HL-60/S4 (cell line): ENCODE results near the gene TSHZ1.
"Not testable (repeated sequence)": the region's sequence is repeated elsewhere in the genome, so short reads cannot be mapped to it uniquely, and the experiment has no call there.

Experiments used
- in situ Hi-C: fragments of 300-500 bp; cut with MboI; formaldehyde crosslinking; loops from 2 replicates; pipeline ENCODE4 v1.14.3; 2022; ENCODE audit warnings: low sequenced_read_pairs

Gene TSHZ1

DNA sequence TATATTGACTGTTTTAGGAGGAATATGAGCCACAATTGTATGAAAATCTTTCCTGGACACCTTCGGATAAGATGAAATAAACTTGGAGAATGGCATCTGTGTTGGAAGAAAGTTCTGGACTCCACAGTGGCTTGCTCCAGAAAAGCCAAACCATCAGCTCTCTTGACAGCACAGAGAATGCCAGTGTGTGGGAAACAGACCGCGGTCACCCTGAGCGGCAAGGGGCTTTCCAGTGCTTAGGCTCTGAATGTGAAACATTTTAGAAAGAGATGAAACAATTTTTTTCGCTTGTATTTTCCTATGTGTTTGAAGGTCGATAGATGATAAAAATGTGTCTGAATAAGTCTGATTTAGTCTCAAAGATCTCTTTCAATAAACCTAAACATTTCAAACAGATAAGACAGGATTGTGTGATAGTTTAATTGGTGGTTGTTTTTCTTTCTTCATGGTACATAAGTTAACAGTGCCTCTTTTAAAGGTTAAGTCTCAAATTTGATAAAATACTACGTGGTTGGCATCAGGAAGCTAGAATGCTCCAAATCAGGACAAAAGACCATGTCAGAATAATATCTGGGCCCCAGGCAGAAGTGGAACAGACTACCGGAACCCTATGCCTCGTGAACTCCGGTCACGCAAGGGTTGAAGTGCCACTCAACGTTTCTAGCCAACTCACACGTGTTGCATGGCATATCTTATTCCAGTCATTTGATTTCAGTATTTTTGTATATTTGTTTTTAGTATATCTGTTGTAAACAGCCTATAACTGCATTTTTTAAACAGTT, 30.6 kb upstream of the TSHZ1 start:
- in situ Hi-C loops = no loop called here

DNA sequence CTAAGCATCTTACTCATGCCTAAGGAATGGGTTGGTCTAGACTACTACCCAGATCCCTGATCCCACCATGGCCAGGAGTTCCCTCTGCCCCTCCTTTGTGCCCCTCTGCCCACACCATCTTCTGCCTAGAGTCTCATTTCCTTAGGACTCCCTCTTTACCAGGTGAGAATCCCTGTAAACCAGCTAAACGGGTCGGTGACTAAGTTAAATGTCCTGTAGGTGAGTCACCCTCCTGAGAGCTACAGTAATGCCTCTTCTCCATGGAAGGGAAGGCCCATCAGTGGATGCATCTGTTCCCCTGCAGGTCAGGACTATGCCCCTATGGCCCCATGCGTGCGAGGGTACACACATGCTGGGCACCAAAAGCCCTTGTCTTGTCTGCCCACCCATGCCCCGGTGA, 27.1 kb upstream of the TSHZ1 start:
- in situ Hi-C loops = no loop called here

DNA sequence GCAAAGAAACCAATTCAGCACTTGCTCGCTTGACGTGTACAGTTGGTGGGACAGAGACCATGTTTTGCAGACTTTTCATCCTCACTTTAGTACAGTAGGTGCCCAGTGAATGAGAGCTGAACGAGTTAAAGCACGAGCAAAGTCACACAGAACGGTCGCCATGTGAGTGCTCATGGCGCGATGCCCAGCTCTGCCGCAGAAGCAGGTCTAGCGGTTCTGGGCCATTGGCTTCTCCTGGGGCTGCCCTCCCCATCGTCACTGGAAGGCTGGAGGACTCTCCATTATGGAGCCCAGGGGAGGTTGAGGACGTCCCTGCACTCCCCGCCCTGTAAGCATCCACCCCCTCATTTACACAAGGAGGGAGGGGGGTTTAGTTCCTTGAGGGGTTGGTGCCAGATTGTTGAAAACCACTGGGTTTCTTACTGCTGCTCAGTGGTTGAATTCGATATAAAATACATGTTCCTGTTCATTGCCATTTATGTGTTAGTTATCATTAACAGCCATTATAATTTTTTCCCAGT, 26.6 kb upstream of the TSHZ1 start:
- in situ Hi-C loops = no loop called here

DNA sequence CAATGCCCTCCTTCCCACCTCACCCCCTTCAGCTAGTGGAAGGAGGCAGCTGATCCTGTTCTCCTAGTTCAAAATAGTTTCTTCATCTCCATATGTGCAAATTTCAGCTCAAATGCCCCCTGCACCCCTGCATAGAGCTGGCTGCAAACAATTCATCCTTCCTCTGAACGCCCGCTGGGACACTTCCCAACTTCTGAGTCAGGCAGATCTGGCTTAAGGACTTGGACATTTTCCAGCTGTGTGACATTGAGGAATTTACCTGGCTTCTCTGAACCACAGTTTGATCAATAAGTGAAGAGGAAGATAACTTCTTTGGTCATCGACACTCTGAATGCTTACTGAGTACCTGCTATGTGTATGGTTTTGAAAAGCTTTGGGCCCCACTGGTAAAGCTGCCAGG, 25.1 kb upstream of the TSHZ1 start:
- in situ Hi-C loops = no loop called here

DNA sequence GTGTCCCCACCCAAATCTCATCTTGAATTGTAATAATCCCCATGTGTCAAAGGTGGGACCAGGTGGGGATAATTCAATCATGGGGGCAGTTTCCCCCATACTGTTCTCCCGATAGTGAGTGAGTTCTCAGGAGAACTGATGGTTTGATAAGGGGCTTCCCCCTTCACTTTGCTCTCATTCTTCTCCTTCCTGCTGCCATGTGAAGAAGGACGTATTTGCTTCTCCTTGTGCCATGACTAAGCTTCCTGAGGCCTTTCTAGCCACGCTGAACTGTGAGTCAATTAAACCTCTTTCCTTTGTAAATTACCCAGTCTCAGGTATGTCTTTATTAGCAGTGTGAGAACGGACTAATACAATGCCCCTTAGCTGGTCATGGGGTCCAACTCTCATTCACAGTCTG, 22.9 kb upstream of the TSHZ1 start:
- in situ Hi-C loops = not testable (repeated sequence)

DNA sequence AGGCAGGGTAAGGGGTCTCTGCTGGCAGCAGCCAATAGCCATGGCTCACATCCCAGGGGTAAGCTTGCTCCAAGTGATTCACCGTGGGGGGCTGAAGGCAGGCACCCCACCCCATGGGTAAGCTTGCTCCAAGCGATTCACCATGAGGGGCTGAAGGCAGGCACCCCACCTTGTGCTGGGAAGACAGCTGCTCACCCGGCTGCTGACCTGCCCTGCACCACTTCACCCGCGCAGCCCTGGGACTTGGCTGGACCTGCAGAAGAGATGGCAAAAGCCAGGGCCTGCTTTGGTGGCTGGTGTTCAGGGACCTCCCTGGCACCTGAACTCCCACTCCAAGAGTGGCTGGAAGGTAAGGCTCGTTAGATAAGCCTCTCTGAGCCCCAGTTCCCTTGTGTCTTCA, 20.9 kb upstream of the TSHZ1 start:
- in situ Hi-C loops = no loop called here

DNA sequence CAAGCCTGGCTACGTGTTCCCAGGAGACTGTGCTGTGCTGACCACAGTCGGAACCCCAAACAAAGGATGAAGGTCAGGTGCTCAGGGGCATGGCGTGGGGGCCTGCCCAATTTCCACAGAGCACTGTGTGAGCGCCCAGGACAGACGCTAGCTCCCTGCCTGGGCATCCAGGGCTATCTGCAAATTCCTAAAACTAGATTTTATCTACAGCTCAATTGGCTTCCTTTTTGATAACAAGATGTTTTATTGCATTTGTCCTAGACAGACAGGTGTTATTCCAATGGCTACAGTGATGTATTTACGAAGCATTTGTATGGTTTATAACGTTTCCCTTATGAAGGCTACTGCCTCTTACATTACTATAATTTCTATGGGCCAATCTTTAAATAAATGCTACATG, 17.7 kb upstream of the TSHZ1 start:
- in situ Hi-C loops = no loop called here

DNA sequence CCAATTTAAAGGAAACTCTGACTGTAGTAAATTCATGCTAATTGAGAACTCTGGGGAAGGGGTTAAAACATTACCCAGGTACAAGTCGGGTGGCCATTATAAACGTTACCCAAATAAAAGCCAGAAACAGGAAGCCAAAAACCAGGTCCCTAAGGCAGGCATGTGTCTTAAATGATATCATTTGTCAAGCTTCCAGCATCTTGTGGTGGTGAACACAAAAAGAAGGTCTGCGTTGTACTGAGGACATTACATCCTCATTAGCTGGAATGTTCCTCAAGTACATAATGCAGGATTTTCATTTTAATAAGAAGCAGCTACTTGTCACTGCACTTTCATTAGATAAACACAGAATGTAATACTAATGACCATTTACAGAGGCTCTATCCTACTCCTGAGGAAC, 12.6 kb upstream of the TSHZ1 start:
- in situ Hi-C loops = no loop called here

DNA sequence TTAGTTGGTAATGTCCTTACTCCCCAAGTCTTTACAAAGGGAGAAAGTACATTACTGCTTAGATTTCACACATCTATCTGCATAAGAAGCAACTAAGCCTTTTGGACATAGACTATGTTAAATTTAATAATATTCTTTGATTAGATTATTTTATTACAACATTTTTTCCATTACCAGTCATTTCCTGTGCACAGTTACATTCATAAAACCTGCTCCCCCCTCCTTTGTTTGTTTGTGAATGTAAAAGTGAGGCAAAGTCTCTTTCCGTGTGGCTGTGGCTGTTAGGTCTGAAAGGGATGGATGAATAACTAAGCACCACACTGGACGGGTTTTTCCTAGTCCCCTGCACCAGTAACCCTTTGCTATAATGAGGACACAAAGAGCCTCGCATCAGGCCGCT, 11.3 kb upstream of the TSHZ1 start:
- in situ Hi-C loops = no loop called here

DNA sequence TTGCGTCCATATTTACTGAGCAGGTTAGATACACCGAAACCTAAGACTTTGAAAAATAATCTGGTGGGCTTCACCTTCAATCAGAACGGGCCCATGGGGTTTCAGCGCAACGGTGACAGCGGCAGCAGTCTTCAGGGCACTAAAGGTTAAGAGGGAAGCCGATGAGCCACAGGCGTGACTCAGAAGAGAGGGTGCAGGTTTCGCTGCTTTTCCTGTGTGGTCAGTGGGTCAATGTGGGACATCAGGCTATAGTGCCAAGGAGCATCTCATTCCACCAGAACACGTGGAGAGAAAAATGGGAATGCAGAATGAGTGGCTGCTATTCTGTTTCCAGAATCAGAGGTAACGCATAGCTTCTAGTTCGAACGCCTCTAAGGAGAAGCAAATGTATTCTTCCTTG, 10.5 kb upstream of the TSHZ1 start:
- in situ Hi-C loops = no loop called here

DNA sequence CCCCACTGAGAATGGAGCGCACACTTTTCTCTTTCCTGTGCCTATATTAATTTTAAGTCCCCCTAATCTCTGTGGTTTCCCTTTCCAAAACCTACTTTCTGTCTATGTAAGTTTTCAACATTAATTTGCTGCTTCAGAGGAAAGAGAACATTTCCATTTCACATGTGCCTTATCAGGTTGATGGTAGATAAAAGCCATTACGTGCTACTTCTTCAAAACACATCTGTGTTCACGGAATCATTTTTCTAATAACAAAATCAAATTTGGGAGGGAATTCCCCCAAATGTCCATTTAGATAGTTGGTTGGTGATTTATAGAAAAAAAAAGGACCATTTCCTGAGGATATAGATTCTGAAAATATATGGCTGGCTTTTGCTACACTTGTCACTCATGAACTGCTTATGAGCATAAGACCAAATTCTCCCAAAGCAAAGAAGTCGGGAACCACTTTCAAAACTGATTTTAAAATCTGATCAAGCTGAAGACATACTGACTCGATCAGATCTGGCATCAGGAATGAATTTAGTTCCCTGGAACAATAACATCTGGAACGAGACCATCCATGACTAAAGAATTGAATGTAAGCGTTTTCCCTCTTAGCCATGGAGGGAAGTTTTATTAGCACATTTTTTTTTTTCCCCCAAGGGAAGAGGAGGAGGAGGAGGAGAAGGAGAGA, 9.9 kb upstream of the TSHZ1 start:
- in situ Hi-C loops = no loop called here

DNA sequence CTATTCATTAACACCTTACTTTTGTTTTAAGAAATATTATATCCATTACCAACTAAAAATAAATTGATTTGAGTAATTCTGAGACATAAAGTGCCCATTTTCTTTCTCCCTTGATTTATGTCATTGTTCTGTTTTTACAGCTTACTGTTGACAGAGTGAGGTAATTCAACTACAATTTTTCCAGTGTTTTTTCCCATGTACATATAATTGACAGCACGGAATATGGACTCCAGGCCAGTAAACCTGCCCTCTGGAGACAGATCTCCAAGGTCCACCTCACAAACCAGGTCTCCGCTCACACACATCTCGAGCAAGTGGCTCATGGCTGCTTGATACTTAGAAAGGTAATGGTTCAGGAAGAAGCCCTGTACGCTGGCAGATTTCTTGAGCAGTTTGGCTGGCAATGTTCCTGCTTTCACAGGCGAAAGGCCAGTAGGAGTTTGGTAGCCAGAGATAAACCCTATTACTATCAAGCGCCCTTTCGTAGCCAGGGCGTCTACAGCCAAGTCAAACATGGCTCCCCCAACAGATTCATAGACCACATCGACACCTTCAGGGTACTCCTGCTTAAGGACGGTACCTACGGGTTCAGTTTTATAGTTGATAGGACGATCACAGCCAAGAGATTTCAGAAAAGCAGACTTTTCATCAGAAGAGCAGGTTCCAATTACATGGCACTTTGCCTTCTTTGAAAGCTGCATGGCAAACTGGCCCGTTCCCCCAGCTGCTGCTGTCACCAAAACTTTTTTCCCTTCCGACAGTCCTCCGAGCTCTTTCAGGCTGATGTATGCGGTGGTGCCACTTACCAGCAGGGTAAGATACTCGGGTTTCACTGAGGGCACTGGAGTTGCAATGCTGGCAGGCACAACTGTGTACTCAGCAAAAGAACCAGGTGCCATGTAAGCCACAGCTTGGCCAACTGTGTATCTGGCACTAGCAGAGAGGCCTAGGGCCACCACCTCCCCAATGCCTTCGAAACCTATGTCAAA, 9.0 kb upstream of the TSHZ1 start:
- in situ Hi-C loops = no loop called here

DNA sequence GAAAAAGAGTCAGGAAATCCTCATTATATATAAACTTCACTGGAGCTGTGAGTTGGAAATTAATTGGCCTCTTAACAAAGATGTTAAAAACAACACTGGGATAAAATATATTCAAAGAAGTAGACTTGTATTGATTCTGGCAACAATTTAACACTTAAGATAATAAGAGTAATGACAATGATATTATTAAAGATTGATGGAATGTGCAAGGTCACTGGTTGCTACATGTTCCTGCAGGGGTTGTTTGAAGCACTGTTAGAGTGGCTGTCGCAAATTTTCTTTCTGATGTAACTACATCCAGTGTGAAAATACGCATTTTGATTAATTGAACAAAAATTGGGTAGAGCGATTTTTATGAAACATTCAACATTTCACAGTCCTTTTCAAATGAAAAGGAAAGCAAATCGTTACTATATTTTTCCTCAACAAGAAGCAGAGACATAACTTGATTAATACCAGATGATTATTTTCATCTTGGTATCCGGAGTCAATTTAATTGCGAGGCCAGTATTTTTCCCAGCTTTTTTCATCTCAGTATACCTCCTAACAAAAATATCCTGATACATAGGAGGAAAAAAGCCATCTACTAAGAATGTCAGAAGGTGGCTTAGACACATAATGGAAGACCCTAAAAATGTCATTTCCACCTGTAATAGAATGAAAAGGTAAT, 7.8 kb upstream of the TSHZ1 start:
- in situ Hi-C loops = no loop called here

DNA sequence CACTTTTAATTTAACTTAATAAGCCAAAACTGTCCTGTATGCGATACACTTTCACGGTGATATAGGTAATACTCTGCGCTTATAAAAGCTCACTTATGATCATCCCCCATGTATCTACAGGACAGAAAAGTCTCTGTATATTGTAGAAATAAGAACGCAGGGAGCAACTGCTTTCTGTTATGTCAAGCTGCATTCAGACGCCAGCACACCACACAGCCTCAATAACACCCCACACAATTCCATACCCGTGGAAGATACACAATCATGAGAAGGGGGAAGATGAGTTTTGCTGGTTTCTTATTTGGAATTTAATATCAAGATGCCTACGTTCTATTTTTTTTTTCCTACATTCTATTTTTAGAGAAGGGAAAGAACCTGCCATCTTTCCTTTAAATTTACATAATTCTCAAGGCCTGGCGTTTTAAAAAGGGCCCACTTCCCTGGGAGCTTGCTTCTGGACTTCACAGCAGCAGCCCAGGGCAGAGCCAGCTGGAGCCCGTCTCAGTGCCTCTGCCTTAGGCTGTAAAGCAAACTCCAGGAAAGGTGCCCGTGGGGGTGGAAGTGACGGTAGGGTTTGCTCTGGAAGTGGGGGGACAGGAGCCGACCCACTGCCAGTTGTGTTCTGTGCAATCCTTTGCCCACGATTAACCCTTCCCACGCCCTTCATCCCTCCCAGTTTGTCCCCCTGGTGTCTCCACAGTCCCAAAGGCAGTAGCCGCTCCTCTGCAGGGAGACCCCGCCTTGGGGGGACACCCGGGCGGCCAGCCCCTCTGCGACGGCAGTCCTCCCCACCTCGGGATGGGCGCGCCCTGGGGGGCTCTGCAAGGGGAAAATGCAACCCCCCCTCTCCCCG, 7.0 kb upstream of the TSHZ1 start:
- in situ Hi-C loops = no loop called here

DNA sequence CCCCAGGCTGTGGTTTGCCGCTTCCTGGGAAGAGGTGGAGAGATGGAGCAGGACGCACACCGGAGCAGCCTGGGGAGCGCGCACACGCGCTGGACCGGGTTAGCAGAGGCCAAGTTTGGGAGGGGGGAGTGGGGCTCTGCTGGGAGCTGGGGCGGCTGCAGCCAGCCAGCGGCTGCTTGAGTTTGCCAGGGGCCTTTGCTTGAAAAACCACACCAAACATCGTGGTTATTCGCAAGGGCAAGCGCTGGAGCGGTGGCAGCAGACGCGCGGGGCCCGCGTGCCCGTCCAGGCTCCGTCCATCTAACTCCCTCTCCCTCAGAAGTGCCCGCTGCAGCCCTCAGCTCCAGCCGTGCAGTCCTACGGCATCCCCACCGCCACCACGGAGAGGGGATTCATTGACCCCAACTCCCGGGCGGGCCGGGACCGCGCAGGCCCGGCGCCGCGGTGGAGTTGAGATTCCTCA, 6.3 kb upstream of the TSHZ1 start:
- in situ Hi-C loops = no loop called here

DNA sequence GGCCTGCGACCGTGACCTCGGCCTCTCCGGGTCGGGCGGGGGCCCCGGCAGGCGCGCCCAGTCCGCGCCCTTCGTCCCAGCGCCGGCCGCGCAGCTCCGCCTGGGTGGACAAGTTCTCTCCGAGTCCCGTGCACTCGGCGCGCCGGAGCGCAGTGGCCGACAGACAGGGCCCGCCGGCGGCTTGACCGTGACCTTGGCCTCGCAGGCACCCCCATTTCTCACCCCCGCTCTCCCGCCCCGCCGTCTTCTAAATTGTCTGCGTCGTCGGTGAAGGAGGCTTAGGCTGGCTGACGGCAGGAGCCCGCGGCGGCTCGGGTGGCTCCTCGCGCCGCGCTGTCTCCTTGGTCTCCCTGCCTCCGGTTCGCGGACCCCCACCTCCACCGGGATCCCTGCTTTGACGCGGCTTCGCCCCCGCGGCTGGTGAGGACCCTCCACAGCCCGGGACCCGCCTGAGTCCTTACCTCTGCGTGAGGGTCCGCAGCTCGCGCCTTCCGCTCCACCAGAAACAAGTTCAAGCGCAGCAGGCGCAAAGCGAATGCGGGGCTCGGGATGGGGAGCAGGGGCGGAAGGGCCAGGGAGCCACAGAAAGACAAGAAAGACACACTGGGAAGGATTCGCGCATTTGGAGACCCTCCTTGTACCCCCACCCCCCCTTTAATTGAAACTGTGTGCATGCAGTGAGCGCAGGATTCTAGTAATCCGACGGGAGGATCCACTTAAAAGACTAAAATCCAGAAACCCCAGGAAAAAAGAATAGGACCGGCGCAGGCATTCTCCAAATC, 5.7 kb upstream of the TSHZ1 start:
- in situ Hi-C loops = no loop called here

DNA sequence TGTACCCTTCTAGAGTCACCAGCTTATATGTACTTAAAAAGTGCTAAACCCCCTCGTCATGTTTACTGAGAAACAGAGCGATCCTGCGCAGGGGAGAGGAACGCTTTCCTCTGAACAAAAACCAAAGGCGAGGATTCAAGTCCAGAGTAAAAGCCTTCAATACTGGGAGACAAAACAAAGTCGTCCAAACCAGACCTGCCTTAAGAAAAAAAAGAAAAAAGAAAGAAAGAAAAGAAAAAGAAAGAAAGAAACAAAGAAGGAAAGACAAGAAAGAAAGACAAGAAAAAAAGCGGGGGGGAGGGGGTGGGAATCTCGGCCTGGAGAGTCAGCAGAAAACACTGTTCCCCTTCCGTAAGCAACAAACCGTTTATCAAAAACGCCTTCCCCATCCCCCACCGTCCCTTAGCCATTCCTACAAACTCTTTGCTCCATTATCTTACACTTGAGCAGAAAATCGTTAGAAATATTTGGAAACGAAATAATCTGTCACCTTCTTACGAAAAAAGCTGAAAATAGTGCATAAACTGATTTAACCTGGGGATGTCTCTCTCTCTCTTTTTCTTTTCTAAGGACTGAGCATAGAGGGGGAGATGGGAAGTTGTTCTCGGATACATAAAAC, 5.0 kb upstream of the TSHZ1 start:
- in situ Hi-C loops = no loop called here

DNA sequence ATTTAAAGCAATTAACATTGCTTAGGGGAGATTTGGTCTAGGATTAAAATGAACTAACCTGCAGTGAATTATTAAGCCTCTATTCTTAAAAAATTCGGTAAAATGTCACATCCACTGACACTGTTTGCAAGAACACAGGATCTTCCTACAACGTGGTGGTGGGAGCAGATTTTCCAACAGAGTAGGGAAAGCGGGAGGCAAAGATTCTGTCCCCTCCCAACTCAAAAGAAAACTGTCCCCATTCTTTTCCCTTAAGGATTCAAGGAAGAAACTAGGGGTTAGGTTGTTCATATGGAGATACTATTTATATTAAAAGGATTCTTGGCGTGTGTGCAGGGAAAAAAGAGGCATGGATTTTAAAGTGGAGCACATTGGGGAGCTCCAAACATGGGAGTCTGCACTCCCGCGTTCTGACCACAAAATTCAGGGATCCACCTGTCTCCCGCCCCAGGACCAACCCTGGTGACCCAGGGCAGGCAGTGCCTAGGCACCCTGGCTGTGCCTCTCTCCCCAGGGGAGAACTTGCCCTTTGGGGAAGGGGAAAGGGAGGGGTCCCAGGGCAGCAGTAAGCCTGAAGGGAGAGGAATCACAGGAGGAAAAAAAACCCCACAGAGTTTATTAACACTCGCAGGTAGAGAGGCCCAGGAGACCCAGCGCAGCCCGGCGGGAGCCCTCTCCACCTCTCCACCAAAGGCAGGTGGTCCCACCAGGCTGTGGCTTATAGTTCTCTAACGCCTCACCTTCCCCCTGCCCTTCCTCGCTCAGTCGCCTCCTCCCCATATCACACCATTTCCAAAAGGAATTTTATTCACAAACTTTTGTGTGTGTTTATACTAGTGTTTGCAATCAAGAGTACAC, 3.9 kb upstream of the TSHZ1 start:
- in situ Hi-C loops = no loop called here
